Measurements from ENCODE around the gene HLA-DMB.

DNA sequence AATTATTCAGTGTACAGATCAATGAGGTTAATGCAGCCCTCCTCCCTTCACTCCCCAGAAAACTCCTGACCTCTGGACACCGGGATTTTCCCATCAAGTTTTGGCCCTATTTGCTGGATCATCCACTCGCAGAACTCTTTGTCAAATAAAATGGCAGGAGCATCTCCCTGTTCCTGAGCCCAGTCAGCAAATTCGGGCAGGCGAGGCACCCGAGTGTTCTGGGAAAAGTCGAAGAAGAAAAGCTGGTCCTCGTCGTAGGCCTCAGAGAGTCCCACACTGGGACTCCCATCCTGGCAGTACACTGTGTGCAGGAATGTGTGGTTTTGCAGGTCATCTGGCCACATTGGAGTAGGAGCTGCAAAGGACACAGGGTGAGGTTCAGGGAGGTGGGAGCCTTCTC lies 9.6 kb upstream of the HLA-DMB start:
- TF ChIP-seq, protein P1, sequence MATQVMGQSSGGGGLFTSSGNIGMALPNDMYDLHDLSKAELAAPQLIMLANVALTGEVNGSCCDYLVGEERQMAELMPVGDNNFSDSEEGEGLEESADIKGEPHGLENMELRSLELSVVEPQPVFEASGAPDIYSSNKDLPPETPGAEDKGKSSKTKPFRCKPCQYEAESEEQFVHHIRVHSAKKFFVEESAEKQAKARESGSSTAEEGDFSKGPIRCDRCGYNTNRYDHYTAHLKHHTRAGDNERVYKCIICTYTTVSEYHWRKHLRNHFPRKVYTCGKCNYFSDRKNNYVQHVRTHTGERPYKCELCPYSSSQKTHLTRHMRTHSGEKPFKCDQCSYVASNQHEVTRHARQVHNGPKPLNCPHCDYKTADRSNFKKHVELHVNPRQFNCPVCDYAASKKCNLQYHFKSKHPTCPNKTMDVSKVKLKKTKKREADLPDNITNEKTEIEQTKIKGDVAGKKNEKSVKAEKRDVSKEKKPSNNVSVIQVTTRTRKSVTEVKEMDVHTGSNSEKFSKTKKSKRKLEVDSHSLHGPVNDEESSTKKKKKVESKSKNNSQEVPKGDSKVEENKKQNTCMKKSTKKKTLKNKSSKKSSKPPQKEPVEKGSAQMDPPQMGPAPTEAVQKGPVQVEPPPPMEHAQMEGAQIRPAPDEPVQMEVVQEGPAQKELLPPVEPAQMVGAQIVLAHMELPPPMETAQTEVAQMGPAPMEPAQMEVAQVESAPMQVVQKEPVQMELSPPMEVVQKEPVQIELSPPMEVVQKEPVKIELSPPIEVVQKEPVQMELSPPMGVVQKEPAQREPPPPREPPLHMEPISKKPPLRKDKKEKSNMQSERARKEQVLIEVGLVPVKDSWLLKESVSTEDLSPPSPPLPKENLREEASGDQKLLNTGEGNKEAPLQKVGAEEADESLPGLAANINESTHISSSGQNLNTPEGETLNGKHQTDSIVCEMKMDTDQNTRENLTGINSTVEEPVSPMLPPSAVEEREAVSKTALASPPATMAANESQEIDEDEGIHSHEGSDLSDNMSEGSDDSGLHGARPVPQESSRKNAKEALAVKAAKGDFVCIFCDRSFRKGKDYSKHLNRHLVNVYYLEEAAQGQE (IDR thresholded peaks at IDR 0.05; ENCODE audit: insufficient replicate concordance, low read depth) = no peak
- no peak for TF ChIP-seq GABPA (IDR thresholded peaks at IDR 0.05; ENCODE audit: low read depth)
- TF ChIP-seq POLR2AphosphoS5 (IDR thresholded peaks at IDR 0.05; ENCODE audit: low read depth) = no peak
- TF ChIP-seq, protein P2, sequence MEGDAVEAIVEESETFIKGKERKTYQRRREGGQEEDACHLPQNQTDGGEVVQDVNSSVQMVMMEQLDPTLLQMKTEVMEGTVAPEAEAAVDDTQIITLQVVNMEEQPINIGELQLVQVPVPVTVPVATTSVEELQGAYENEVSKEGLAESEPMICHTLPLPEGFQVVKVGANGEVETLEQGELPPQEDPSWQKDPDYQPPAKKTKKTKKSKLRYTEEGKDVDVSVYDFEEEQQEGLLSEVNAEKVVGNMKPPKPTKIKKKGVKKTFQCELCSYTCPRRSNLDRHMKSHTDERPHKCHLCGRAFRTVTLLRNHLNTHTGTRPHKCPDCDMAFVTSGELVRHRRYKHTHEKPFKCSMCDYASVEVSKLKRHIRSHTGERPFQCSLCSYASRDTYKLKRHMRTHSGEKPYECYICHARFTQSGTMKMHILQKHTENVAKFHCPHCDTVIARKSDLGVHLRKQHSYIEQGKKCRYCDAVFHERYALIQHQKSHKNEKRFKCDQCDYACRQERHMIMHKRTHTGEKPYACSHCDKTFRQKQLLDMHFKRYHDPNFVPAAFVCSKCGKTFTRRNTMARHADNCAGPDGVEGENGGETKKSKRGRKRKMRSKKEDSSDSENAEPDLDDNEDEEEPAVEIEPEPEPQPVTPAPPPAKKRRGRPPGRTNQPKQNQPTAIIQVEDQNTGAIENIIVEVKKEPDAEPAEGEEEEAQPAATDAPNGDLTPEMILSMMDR (IDR thresholded peaks at IDR 0.05; ENCODE audit: insufficient read depth, low read length) = no peak
